ENCODE data around the gene PDZD2. TPM values are rescaled to one million over a fixed set of nuclear protein-coding genes. Genes with fewer than 3 reads are reported as not detected.

PDZD2 gene
- total RNA-seq, 1 donor from 2014 or later: 58.5 TPM

- DNase-seq (ENCODE audit: low spot score): no peak
Measured at GRCh38 chr5:31811210-31811609, 172.3 kb downstream of the PDZD2 start.

GRCh38 chr5:31815376-31815775 lies 176.4 kb downstream of the PDZD2 start:
- DNase-seq (ENCODE audit: low spot score): no peak

- DNase-seq (ENCODE audit: low spot score): no peak
Measured at GRCh38 chr5:31819926-31820516, 181.1 kb downstream of the PDZD2 start.

GRCh38 chr5:31823472-31823871 lies 184.5 kb downstream of the PDZD2 start:
- DNase-seq (ENCODE audit: low spot score): no peak

- no peak for DNase-seq (ENCODE audit: low spot score)
Measured at GRCh38 chr5:31824869-31825517, 186.1 kb downstream of the PDZD2 start.

GRCh38 chr5:31825518-31826068 lies 186.7 kb downstream of the PDZD2 start:
- no peak for DNase-seq (ENCODE audit: low spot score)

- no peak for DNase-seq (ENCODE audit: low spot score)
Measured at GRCh38 chr5:31827867-31828266, 188.9 kb downstream of the PDZD2 start.

GRCh38 chr5:31832966-31833365 lies 194.0 kb downstream of the PDZD2 start:
- DNase-seq (ENCODE audit: low spot score): no peak

- no peak for DNase-seq (ENCODE audit: low spot score)
Measured at GRCh38 chr5:31833710-31834109, 194.8 kb downstream of the PDZD2 start.

- no peak for DNase-seq (ENCODE audit: low spot score)
Measured at GRCh38 chr5:31844622-31845345, 205.9 kb downstream of the PDZD2 start.

GRCh38 chr5:31845361-31845760 lies 206.4 kb downstream of the PDZD2 start:
- DNase-seq (ENCODE audit: low spot score): no peak

- DNase-seq (ENCODE audit: low spot score): no peak
Measured at GRCh38 chr5:31846934-31847333, 208.0 kb downstream of the PDZD2 start.

- no peak for DNase-seq (ENCODE audit: low spot score)
Measured at GRCh38 chr5:31847354-31847753, 208.4 kb downstream of the PDZD2 start.

- DNase-seq (ENCODE audit: low spot score): no peak
Measured at GRCh38 chr5:31850981-31851689, 212.2 kb downstream of the PDZD2 start.

GRCh38 chr5:31853398-31854135 lies 214.6 kb downstream of the PDZD2 start:
- DNase-seq (ENCODE audit: low spot score): no peak

- DNase-seq (ENCODE audit: low spot score): no peak
Measured at GRCh38 chr5:31854181-31855133, 215.5 kb downstream of the PDZD2 start.

GRCh38 chr5:31855134-31856040 lies 216.5 kb downstream of the PDZD2 start:
- DNase-seq (ENCODE audit: low spot score): no peak

GRCh38 chr5:31859096-31859495 lies 220.2 kb downstream of the PDZD2 start:
- no peak for DNase-seq (ENCODE audit: low spot score)

- DNase-seq (ENCODE audit: low spot score): no peak
Measured at GRCh38 chr5:31860278-31860677, 221.3 kb downstream of the PDZD2 start.
